ENCODE measurements around the gene CUL3. TPM values are rescaled to one million over a fixed set of nuclear protein-coding genes. Genes with fewer than 3 reads are reported as not detected.
A peak's percentile ranks its signal among the peaks of the same experiment; 100 is the strongest.
"Not testable (repeated sequence)": the region's sequence is repeated elsewhere in the genome, so short reads cannot be mapped to it uniquely, and the experiment has no call there.

The CUL3 gene
- total RNA-seq, 2 donors from 2014 or later = 59.3 to 66.0 TPM

- intact Hi-C loops (cut with DNase I) = no loop called here
Measured at GRCh38 chr2:224507789-224508188, 77.4 kb downstream of the CUL3 start.

GRCh38 chr2:224506494-224506893 is 78.7 kb downstream of the CUL3 start:
- intact Hi-C loops (cut with DNase I) = no loop called here
- no peak for DNase-seq
- no peak for ATAC-seq

More at GRCh38 chr2:224507789-224508188, 77.4 kb downstream of the CUL3 start:
- no peak for DNase-seq
- ATAC-seq = no peak

- intact Hi-C loops (cut with DNase I) = no loop called here
- DNase-seq = no peak
- ATAC-seq = no peak
Measured at GRCh38 chr2:224498991-224499390, 86.2 kb downstream of the CUL3 start.

- intact Hi-C loops (cut with DNase I) = no loop called here
- DNase-seq (no peak), ATAC-seq (no peak)
Measured at GRCh38 chr2:224492531-224492930, 92.6 kb downstream of the CUL3 start.

GRCh38 chr2:224487940-224488339 is 97.2 kb downstream of the CUL3 start:
- DNase-seq; ATAC-seq; intact Hi-C loops (cut with DNase I): not testable (repeated sequence)

GRCh38 chr2:224485081-224486014 is 99.8 kb downstream of the CUL3 start:
- ATAC-seq; intact Hi-C loops (cut with DNase I): not testable (repeated sequence)
- peak; percentile 30 for DNase-seq

- DNase-seq (no peak), ATAC-seq (no peak)
- intact Hi-C loops (cut with DNase I) = no loop called here
Measured at GRCh38 chr2:224479826-224480225, 105.3 kb downstream of the CUL3 start.

- no peak for DNase-seq
- no peak for ATAC-seq
- intact Hi-C loops (cut with DNase I) = no loop called here
Measured at GRCh38 chr2:224472827-224473226, 112.3 kb downstream of the CUL3 start.

GRCh38 chr2:224472137-224472536 is 113.0 kb downstream of the CUL3 start:
- ATAC-seq = no peak
- intact Hi-C loops (cut with DNase I) = no loop called here
- DNase-seq = no peak

GRCh38 chr2:224469374-224469964 is 115.7 kb downstream of the CUL3 start:
- DNase-seq = no peak
- intact Hi-C loops (cut with DNase I) = no loop called here
- peak in 1 of 2 donors; percentile 16 for ATAC-seq

GRCh38 chr2:224466304-224466895 is 118.8 kb downstream of the CUL3 start:
- ATAC-seq (no peak), DNase-seq (no peak)
- intact Hi-C loops (cut with DNase I) = no loop called here

- intact Hi-C loops (cut with DNase I) = no loop called here
- DNase-seq (no peak), ATAC-seq (no peak)
Measured at GRCh38 chr2:224461391-224461790, 123.8 kb downstream of the CUL3 start.

GRCh38 chr2:224457408-224458096 is 127.6 kb downstream of the CUL3 start:
- DNase-seq = no peak
- ATAC-seq = no peak
- intact Hi-C loops (cut with DNase I) = loop anchor here in 1 of 2 donors (10.0 kb wide), 1 partner anchor 93 kb away; no protein-coding TSS in a partner anchor

- intact Hi-C loops (cut with DNase I) = loop anchor here in 1 of 2 donors (10.0 kb wide), 1 partner anchor 89 kb away; no protein-coding TSS in a partner anchor
- ATAC-seq = no peak
Measured at GRCh38 chr2:224453892-224454291, 131.3 kb downstream of the CUL3 start.

GRCh38 chr2:224449212-224450147 is 135.7 kb downstream of the CUL3 start:
- intact Hi-C loops (cut with DNase I) = loop anchor here (5.0 to 10.0 kb wide), 2 partner anchors 82 to 85 kb away; no protein-coding TSS in a partner anchor
- ATAC-seq (no peak), DNase-seq (no peak)

More at GRCh38 chr2:224453892-224454291, 131.3 kb downstream of the CUL3 start:
- DNase-seq = no peak

- ATAC-seq (no peak), DNase-seq (no peak)
- intact Hi-C loops (cut with DNase I) = loop anchor here in 1 of 2 donors (5.0 kb wide), 1 partner anchor 81 kb away; no protein-coding TSS in a partner anchor
Measured at GRCh38 chr2:224448236-224448635, 136.9 kb downstream of the CUL3 start.

GRCh38 chr2:224444783-224445182 is 140.4 kb downstream of the CUL3 start:
- intact Hi-C loops (cut with DNase I) = loop anchor here in 1 of 2 donors (5.0 kb wide), 1 partner anchor 77 kb away; no protein-coding TSS in a partner anchor
- no peak for DNase-seq
- no peak for ATAC-seq

- DNase-seq (no peak), ATAC-seq (no peak)
- intact Hi-C loops (cut with DNase I) = no loop called here
Measured at GRCh38 chr2:224444021-224444420, 141.1 kb downstream of the CUL3 start.
